Ovary (tissue), 9 donors: ENCODE data around the gene CRHBP. TPM values are rescaled to one million over a fixed set of nuclear protein-coding genes. Genes with fewer than 3 reads are reported as not detected.
A peak's percentile ranks its signal among the peaks of the same experiment; 100 is the strongest.
"Not testable (repeated sequence)": the region's sequence is repeated elsewhere in the genome, so short reads cannot be mapped to it uniquely, and the experiment has no call there.

Experiments
- DNase-seq, 5 donors: peaks; one replicate each; pipeline ENCODE4 v3.0.0-alpha.2; 2019 to 2020
- H3K27ac ChIP-seq, 2 donors: fragments of 200-600 bp; one replicate each; pipeline versions ENCODE4 v1.5.1 to v1.8.0; 2019 to 2022
- H3K27me3 ChIP-seq: fragments of 200-600 bp; one replicate; pipeline ENCODE4 v1.8.0; 2022
- H3K36me3 ChIP-seq: fragments of 200-600 bp; sonication (generic); one replicate; pipeline ENCODE4 v1.5.1; 2019
- H3K4me1 ChIP-seq: one replicate; pipeline ENCODE4 v1.8.1; 2013; ENCODE audit warnings: mild to moderate bottlenecking, moderate library complexity; ENCODE audit not compliant: insufficient read depth
- H3K4me3 ChIP-seq: fragments of 200-600 bp; sonication (generic); one replicate; pipeline ENCODE4 v1.5.1; 2017
- H3K9me3 ChIP-seq, 2 donors: fragments of 200-600 bp in 1 of 2; sonication (generic) in 1 of 2; one replicate each; pipeline versions ENCODE4 v1.5.1 to v1.8.1; 2013 to 2019; ENCODE audit warnings: mild to moderate bottlenecking in 1 of 2, moderate library complexity in 1 of 2
- EP300 ChIP-seq: sonication (generic); formaldehyde crosslinking; IDR thresholded peaks from one replicate; pipeline ENCODE4 v1.6.1; 2017; ENCODE audit warnings: antibody characterized with exemption
- POLR2A ChIP-seq: fragments of 450-650 bp; IDR thresholded peaks from one replicate; pipeline ENCODE4 v1.6.1; 2017; ENCODE audit warnings: antibody characterized with exemption, mild to moderate bottlenecking, moderate library complexity
- WGBS, 3 donors: extraction: QIAGEN DNeasy Blood & Tissue Kit in 1 of 3; methylation state at CpG; one replicate each; pipeline versions ENCODE4 v1.1.5 to v1.1.7; 2013 to 2017; 5-methylcytosine and 5-hydroxymethylcytosine counted together
- intact Hi-C, 4 donors: fragments of 100-400 bp; cut with DNase I; formaldehyde crosslinking; loops; one replicate each; pipeline versions ENCODE4 v1.11.0 to v1.15.1; 2022 to 2023
- polyA plus RNA-seq, 2 donors: library from polyadenylated mRNA; stranded (reverse); fragments of 200-250 nt in 1 of 2; fragments of 350-450 nt in 1 of 2; fragmentation: Illumina TruSeq in 1 of 2; extraction: RNeasy Lipid Tissue Mini Kit (QIAGEN cat#74804) in 1 of 2; gene quantifications; one replicate each; pipeline ENCODE4 v1.2.3, GENCODE V29; 2013 to 2014
- total RNA-seq, 7 donors: library from RNA; depleted of rRNA in 2 of 7; stranded (reverse); fragments of >200 nt in 2 of 7; fragmentation: NEBNext Ultra II Directional in 3 of 7; extraction: Animal tissue kit (Norgen Biotek cat#: 25700) in 3 of 7; gene quantifications; one replicate each; pipeline versions ENCODE4 v1.1.0 to v1.2.4, GENCODE V29; 2016 to 2023
- TF ChIP-seq, protein P1 (sequence below), 3 donors: fragments of 450-650 bp in 2 of 3; fragments of 200-600 bp in 1 of 3; IDR thresholded peaks; one replicate each; pipeline versions ENCODE4 v1.5.1 to v1.8.0; 2016 to 2022; ENCODE audit warnings: antibody characterized with exemption in 3 of 3, mild to moderate bottlenecking in 1 of 3
- donor health status: DM: no; HTN: no; CAD: no; lungs with moderate emphysema.
- donor health status: DM: no; HTN: no; CAD: no.
- donor health status: Bipolar disorder and iron deficiency.
- donor health status: DM: yes; HTN: yes; CAD: no.
- donor health status: DM: no; HTN: no; CAD: no.
- donor health status: DM: yes; HTN: yes; CAD: no.

Gene CRHBP
- total and polyA plus RNA-seq, 9 donors, result 0.18 to 6.4 (median 2.4) TPM

DNA sequence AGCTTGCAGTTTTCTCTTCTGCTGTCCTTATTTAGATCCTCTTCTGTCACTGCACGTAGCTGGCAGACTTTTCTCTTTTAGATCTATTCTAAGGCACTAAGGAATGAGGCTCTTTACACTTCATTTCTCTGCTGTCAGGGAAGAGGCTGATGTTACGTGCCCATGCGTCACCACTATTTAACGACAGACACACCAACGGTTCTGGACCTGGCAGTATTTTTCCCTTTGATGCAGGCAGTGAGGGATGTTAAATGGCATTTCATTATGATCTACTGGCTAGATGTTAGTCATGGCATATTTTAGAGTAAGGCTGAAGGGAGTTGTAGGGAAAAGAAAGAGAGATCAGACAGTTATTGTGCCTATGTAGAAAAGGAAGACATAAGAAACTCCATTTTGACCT lies 8.2 kb upstream of the CRHBP start:
- Histone ChIP-seq H3K27ac (no peak overlapping the region), H3K27me3 (no peaks in the 10 kb centered on the region), H3K9me3 (no peaks in the 10 kb centered on the region), H3K4me3 (no peak overlapping the region), H3K4me1 (no peaks in the 10 kb centered on the region), H3K36me3 (no peaks in the 10 kb centered on the region)
- 69 to 74% (median 69%) methylated on average over 5 of the region's 5 CpGs for WGBS, 3 donors
- intact Hi-C loops, result no loop called here
- no peak for TF ChIP-seq POLR2A
- TF ChIP-seq, protein P1, sequence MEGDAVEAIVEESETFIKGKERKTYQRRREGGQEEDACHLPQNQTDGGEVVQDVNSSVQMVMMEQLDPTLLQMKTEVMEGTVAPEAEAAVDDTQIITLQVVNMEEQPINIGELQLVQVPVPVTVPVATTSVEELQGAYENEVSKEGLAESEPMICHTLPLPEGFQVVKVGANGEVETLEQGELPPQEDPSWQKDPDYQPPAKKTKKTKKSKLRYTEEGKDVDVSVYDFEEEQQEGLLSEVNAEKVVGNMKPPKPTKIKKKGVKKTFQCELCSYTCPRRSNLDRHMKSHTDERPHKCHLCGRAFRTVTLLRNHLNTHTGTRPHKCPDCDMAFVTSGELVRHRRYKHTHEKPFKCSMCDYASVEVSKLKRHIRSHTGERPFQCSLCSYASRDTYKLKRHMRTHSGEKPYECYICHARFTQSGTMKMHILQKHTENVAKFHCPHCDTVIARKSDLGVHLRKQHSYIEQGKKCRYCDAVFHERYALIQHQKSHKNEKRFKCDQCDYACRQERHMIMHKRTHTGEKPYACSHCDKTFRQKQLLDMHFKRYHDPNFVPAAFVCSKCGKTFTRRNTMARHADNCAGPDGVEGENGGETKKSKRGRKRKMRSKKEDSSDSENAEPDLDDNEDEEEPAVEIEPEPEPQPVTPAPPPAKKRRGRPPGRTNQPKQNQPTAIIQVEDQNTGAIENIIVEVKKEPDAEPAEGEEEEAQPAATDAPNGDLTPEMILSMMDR (IDR thresholded peaks at IDR 0.05), result no peak
- no peak for TF ChIP-seq EP300
- no peak for DNase-seq

DNA sequence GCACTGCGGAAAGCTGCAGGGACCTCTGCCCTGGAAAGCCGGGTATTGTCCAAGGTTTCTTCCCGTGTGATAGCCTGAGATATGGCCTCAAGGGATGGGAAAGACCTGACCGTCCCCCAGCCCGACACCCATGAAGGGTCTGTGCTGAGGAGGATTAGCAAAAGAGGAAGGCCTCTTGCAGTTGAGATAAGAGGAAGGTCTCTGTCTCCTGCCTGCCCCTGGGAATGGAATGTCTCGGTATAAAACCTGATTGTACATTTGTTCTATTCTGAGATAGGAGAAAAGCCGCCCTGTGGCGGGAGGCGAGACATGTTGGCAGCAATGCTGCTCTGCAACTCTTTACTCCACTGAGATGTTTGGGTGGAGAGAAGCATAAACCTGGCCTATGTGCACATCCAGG lies 7.6 kb upstream of the CRHBP start:
- not testable (repeated sequence) for H3K27me3 ChIP-seq, DNase-seq
- WGBS, 3 donors, result 36 to 55% (median 49%) methylated on average over 9 of the region's 9 CpGs

DNA sequence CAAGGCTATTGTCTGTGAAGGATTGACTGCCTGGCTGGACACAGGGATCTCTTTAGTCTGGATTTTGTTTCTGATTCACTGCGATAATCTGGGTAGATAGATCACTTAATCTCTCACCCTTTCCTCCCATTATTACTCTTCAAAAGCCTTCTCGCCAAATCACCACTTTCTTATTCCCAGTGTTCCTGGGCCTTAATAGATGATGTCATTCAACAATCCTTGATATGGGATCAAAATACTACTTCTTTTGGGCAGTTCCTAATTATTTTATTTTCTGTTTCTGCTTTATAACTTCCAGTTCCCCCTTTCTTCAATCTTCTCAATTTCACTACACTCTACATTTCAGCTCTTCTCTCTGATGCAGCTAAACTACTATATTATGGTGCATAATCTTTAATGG lies 6.8 kb upstream of the CRHBP start:
- H3K4me1 ChIP-seq, result no peaks in the 10 kb centered on the region
- no peak overlapping the region for H3K27ac ChIP-seq
- no peak for TF ChIP-seq EP300
- no peak for TF ChIP-seq POLR2A
- TF ChIP-seq, protein P1 (IDR thresholded peaks at IDR 0.05), result no peak
- no peaks in the 10 kb centered on the region for H3K36me3 ChIP-seq
- DNase-seq, result no peak
- 87 to 91% (median 91%) methylated on average over 2 of the region's 2 CpGs for WGBS, 3 donors
- no peaks in the 10 kb centered on the region for H3K27me3 ChIP-seq
- no peak overlapping the region for H3K4me3 ChIP-seq
- H3K9me3 ChIP-seq, result no peaks in the 10 kb centered on the region
- intact Hi-C loops, result no loop called here

More for the DNA sequence above, 7.6 kb upstream of the CRHBP start:
- H3K36me3 ChIP-seq, H3K27ac ChIP-seq, intact Hi-C loops, H3K4me1 ChIP-seq, H3K9me3 ChIP-seq, H3K4me3 ChIP-seq: not testable (repeated sequence)

GRCh38 chr5:76947082-76947503 lies 5.8 kb upstream of the CRHBP start:
- Histone ChIP-seq H3K36me3 (no peaks in the 10 kb centered on the region), H3K27ac (no peak overlapping the region), H3K9me3 (no peaks in the 10 kb centered on the region), H3K4me1 (no peaks in the 10 kb centered on the region), H3K27me3 (no peaks in the 10 kb centered on the region), H3K4me3 (no peak overlapping the region)
- TF ChIP-seq, protein P1 (IDR thresholded peaks at IDR 0.05), result no peak
- no peak for TF ChIP-seq POLR2A
- TF ChIP-seq EP300, result no peak
- no peak for DNase-seq
- 13 to 17% (median 16%) methylated on average over 4 of the region's 4 CpGs for WGBS, 3 donors
- intact Hi-C loops, result no loop called here

DNA sequence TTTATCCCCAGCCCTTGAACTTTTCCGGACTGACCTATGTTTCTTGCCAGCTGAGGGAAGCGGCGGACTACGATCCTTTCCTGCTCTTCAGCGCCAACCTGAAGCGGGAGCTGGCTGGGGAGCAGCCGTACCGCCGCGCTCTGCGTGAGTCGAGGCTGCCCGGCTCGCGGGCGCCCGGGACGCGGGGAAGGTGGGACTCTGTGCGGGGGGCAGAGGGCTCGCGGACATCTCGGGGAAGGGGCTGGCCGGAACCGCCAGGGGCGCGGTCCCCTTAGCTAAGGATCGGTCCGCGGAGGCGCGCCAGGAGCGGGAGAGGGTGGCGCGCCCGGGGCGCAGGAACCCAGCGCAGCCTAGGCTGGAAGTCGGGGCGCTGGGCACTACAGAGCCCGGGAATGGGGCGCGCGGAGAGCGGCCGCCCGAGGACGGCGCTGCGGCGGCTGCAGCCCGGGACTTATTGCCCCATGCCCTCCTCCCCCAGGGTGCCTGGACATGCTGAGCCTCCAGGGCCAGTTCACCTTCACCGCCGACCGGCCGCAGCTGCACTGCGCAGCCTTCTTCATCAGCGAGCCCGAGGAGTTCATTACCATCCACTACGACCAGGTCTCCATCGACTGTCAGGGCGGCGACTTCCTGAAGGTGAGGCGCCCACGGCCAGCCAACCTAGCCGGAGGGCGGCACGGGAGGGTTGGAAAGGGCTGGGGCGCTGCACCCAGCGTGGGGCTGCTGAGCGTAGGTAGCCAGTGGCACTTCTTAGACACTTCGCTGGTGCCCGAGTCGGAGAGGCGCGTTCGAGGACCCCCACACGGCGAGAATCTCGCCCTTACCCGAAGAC lies 922 bp downstream of the CRHBP start:
- intact Hi-C loops, result no loop called here
- TF ChIP-seq, protein P1 (IDR thresholded peaks at IDR 0.05), result no peak
- TF ChIP-seq POLR2A, result no peak
- TF ChIP-seq EP300, result no peak
- H3K36me3 ChIP-seq, result no peaks in the 10 kb centered on the region
- H3K27me3 ChIP-seq, result no peaks in the 10 kb centered on the region
- no peak for DNase-seq
- no peaks in the 10 kb centered on the region for H3K4me1 ChIP-seq
- 1 to 2% (median 1%) methylated on average over 51 to 81 of the region's 81 CpGs for WGBS, 3 donors
- no peak overlapping the region for H3K27ac ChIP-seq
- no peaks in the 10 kb centered on the region for H3K9me3 ChIP-seq
- peak overlapping the region; percentile 13 for H3K4me3 ChIP-seq
